ENCODE measurements around the gene DBH. TPM values are rescaled to one million over a fixed set of nuclear protein-coding genes. Genes with fewer than 3 reads are reported as not detected.

Gene DBH
- total and polyA plus RNA-seq, 2 donors from 2014 or later = 0.39 TPM; not detected in 1

DNA sequence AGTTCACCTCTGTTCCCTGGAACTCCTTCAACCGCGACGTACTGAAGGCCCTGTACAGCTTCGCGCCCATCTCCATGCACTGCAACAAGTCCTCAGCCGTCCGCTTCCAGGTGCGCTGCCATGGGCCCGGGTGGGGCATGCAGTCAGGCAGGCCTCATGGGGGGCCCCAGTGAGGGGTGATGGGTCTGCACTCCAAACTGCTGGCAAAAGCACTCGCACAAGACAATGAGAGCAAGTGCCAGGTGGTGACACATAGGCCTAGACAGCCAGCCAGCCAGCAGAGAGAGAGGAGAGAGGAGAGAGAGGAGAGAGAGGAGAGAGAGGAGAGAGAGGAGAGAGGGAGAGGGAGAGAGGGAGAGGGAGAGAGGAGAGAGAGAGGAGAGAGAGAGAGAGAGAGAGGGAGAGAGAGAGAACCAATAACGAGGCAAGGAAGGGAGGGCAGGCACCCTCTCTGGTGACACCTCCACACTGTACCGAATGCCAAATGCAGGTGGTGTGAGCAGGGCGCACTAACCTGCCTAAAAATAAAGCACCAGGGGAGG, 21.0 kb downstream of the DBH start:
- Histone ChIP-seq H3K4me1 (ENCODE audit: control insufficient read depth in 2 of 3, insufficient read depth in 2 of 3, low read depth in 1 of 3, low read length in 3 of 3) (peaks cover 0 to 13% (median 0%) of the 10 kb centered on the region in 3 donors), H3K9me3 (ENCODE audit: control insufficient read depth in 2 of 3, insufficient read depth in 1 of 3, low read length in 3 of 3) (no peaks in the 10 kb centered on the region), H3K27ac (ENCODE audit: low read depth in 2 of 2, low read length in 2 of 2) (no peak overlapping the region), H3K9ac (ENCODE audit: low read length in 3 of 3) (no peak overlapping the region), H3K36me3 (ENCODE audit: control insufficient read depth in 2 of 3, insufficient read depth in 3 of 3, low read length in 3 of 3) (no peaks in the 10 kb centered on the region), H3K4me3 (ENCODE audit: low read length in 3 of 3) (no peak overlapping the region), H3K27me3 (ENCODE audit: control insufficient read depth, insufficient read depth, low read length) (peaks cover 2% of the 10 kb centered on the region)
- intact Hi-C loops (cut with DNase I) = no loop called here
- DNase-seq (peak in 2 of 5 donors; percentile 37 to 48), FAIRE-seq (no peak)
- TF ChIP-seq, protein P1, sequence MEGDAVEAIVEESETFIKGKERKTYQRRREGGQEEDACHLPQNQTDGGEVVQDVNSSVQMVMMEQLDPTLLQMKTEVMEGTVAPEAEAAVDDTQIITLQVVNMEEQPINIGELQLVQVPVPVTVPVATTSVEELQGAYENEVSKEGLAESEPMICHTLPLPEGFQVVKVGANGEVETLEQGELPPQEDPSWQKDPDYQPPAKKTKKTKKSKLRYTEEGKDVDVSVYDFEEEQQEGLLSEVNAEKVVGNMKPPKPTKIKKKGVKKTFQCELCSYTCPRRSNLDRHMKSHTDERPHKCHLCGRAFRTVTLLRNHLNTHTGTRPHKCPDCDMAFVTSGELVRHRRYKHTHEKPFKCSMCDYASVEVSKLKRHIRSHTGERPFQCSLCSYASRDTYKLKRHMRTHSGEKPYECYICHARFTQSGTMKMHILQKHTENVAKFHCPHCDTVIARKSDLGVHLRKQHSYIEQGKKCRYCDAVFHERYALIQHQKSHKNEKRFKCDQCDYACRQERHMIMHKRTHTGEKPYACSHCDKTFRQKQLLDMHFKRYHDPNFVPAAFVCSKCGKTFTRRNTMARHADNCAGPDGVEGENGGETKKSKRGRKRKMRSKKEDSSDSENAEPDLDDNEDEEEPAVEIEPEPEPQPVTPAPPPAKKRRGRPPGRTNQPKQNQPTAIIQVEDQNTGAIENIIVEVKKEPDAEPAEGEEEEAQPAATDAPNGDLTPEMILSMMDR (IDR thresholded peaks at IDR 0.05; ENCODE audit: borderline replicate concordance, extremely low read depth, insufficient read depth) = no peak

DNA sequence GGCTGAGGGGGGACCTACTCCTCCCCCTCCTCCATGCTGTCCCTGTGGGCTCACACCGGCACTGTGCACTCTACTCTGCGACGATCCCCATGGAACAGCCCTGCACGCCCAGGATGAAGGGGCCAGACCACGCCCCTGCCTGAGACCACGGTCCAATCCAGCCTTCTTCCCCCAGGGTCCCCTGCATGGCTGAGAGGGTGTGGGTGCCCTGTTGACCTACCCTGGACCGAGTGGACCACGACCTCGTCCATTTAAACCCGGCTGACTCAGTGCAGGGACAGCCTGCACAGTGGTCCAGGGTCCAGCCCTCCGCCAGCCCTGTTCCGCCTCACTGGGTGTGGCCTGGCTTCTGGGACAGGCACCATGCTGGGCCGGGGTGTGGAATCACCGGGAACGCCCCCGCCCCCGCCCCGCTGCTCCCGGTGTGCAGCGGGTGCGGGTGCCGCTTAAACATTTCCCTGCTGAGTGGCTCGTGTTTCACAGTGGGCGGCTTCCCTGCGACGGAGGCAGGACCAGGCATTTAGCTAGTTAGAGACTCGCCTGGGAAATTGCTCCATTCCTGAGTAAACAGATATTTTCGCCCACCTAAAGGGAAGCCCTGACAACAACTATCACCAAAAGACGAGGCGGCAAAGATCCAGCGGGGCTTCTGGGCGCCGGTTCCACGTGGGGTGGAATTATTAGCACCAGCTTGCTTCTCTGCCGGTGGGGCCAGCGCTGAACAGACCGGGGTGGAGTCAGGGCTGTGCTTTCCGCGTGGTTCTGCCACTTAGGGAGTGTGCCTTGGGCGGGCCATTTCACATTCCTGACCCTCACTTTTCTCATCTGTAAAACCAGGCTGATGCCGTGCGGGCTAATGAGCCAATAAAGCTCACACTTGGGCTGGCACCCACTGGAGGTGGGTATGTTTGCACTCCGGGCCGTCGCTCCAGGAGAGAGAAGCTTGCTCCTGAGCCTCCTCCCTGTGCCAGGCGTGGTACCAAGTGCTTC, 22.6 kb downstream of the DBH start:
- Histone ChIP-seq H3K4me1 (ENCODE audit: control insufficient read depth in 2 of 3, insufficient read depth in 2 of 3, low read depth in 1 of 3, low read length in 3 of 3) (peaks cover 0 to 13% (median 0%) of the 10 kb centered on the region in 3 donors), H3K4me3 (ENCODE audit: low read length in 3 of 3) (peak overlapping the region in 1 of 3 donors; percentile 20), H3K9ac (ENCODE audit: low read length in 3 of 3) (no peak overlapping the region), H3K27me3 (ENCODE audit: control insufficient read depth, insufficient read depth, low read length) (peaks cover 2% of the 10 kb centered on the region), H3K27ac (ENCODE audit: low read depth in 2 of 2, low read length in 2 of 2) (no peak overlapping the region), H3K36me3 (ENCODE audit: control insufficient read depth in 2 of 3, insufficient read depth in 3 of 3, low read length in 3 of 3) (no peaks in the 10 kb centered on the region), H3K9me3 (ENCODE audit: control insufficient read depth in 2 of 3, insufficient read depth in 1 of 3, low read length in 3 of 3) (no peaks in the 10 kb centered on the region)
- intact Hi-C loops (cut with DNase I) = no loop called here
- TF ChIP-seq, protein P1 (IDR thresholded peaks at IDR 0.05; ENCODE audit: borderline replicate concordance, extremely low read depth, insufficient read depth) = no peak
- DNase-seq (peak; percentile 61 to 85 (median 78)), FAIRE-seq (no peak)

GRCh38 chr9:133659516-133659915, 23.4 kb downstream of the DBH start:
- FAIRE-seq (no peak), DNase-seq (peak in 3 of 5 donors; percentile 54 to 61 (median 58))
- H3K9ac ChIP-seq (ENCODE audit: low read length in 3 of 3) = no peak overlapping the region
- no peak overlapping the region for H3K27ac ChIP-seq (ENCODE audit: low read depth in 2 of 2, low read length in 2 of 2)
- H3K9me3 ChIP-seq (ENCODE audit: control insufficient read depth in 2 of 3, insufficient read depth in 1 of 3, low read length in 3 of 3) = no peaks in the 10 kb centered on the region
- no peak overlapping the region for H3K4me3 ChIP-seq (ENCODE audit: low read length in 3 of 3)
- intact Hi-C loops (cut with DNase I) = no loop called here
- H3K4me1 ChIP-seq (ENCODE audit: control insufficient read depth in 2 of 3, insufficient read depth in 2 of 3, low read depth in 1 of 3, low read length in 3 of 3) = peaks cover 0 to 13% (median 0%) of the 10 kb centered on the region in 3 donors
- TF ChIP-seq, protein P1 (IDR thresholded peaks at IDR 0.05; ENCODE audit: borderline replicate concordance, extremely low read depth, insufficient read depth) = no peak
- H3K36me3 ChIP-seq (ENCODE audit: control insufficient read depth in 2 of 3, insufficient read depth in 3 of 3, low read length in 3 of 3) = no peaks in the 10 kb centered on the region
- peaks cover 2% of the 10 kb centered on the region for H3K27me3 ChIP-seq (ENCODE audit: control insufficient read depth, insufficient read depth, low read length)

Data from kidney (tissue), 14 donors.